H1 (cell line): Measurements from ENCODE around the gene PXDN. TPM values are rescaled to one million over a fixed set of nuclear protein-coding genes. Genes with fewer than 3 reads are reported as not detected.

Source experiments
- CEBPB ChIP-seq: IDR thresholded peaks from 2 replicates; pipeline ENCODE4 v1.6.1; 2012; ENCODE audit warnings: low read depth, low read length
- CHD7 ChIP-seq: fragments of 300-600 bp; sonication (generic); IDR thresholded peaks from 2 replicates; pipeline ENCODE4 v1.7.1; 2012; ENCODE audit warnings: low read length, moderate library complexity, mild to moderate bottlenecking, inconsistent platforms; ENCODE audit not compliant: insufficient replicate concordance
- FOSL1 ChIP-seq: IDR thresholded peaks from 2 replicates; pipeline ENCODE4 v1.6.1; 2011; ENCODE audit warnings: mild to moderate bottlenecking, low read depth, low read length, moderate library complexity; ENCODE audit not compliant: insufficient read depth
- MAFK ChIP-seq: IDR thresholded peaks from 2 replicates; pipeline ENCODE4 v1.6.1; 2012; ENCODE audit warnings: low read depth, mild to moderate bottlenecking, improper control_type of control experiment, low read length
- RNF2 ChIP-seq: fragments of 200-900, 300-1000 bp; sonication (generic); IDR thresholded peaks from 2 replicates; pipeline ENCODE4 v1.7.1; 2016; ENCODE audit warnings: borderline replicate concordance, low read depth, mild to moderate bottlenecking, antibody characterized with exemption, low read length; ENCODE audit not compliant: poor library complexity, severe bottlenecking; ENCODE audit errors: missing control alignments
- SRF ChIP-seq: IDR thresholded peaks from 2 replicates; pipeline ENCODE4 v1.6.1; 2011; ENCODE audit warnings: mild to moderate bottlenecking, low read depth, low read length, moderate library complexity
- polyA plus RNA-seq, 7 experiments: library from polyadenylated mRNA; depleted of rRNA in 3 of 7; stranded (reverse) in 5 of 7; unstranded in 2 of 7; fragments of >200 nt in 5 of 7; fragments of 200-250 nt in 2 of 7; gene quantifications; 1 replicate in 5 of 7; 2 replicates in 1 of 7; 4 replicates in 1 of 7; pipeline versions ENCODE4 v1.2.1 to v1.2.3, GENCODE V29; 2011 to 2013; ENCODE audit warnings: missing spikeins in 2 of 7, mixed read lengths in 2 of 7
- total RNA-seq: library from RNA; stranded (reverse); fragmentation: NEBNext Ultra II Directional; extraction: Animal tissue kit (Norgen Biotek cat#: 25700); gene quantifications from 2 replicates; pipeline ENCODE4 v1.2.1, GENCODE V29; 2021
- TF ChIP-seq, protein P1 (sequence below): IDR thresholded peaks from 2 replicates; pipeline ENCODE4 v1.6.1; 2012; ENCODE audit warnings: inconsistent platforms

The PXDN gene
- total and polyA plus RNA-seq, 2 of the 8 experiments (the other 6 are each of a cell fraction or from before 2014, with no cell fraction given) = 104 to 141 TPM

GRCh38 chr2:1759611-1759930, 15.3 kb upstream of the PXDN start (continued):
- no peak for TF ChIP-seq CHD7
- TF ChIP-seq SRF = no peak
- TF ChIP-seq FOSL1 = no peak
- TF ChIP-seq, protein P1, sequence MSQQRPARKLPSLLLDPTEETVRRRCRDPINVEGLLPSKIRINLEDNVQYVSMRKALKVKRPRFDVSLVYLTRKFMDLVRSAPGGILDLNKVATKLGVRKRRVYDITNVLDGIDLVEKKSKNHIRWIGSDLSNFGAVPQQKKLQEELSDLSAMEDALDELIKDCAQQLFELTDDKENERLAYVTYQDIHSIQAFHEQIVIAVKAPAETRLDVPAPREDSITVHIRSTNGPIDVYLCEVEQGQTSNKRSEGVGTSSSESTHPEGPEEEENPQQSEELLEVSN = no peak
- no peak for TF ChIP-seq RNF2
- no peak for TF ChIP-seq CEBPB
- no peak for TF ChIP-seq MAFK
